Muscle layer of duodenum (tissue), 2 donors: ENCODE data around the gene RABGAP1L.

Experiments
- H3K27ac ChIP-seq: one replicate; pipeline ENCODE4 v1.7.0; 2013; ENCODE audit warnings: mild to moderate bottlenecking, low read length
- H3K27me3 ChIP-seq: one replicate; pipeline ENCODE4 v1.7.0; 2013; ENCODE audit warnings: low read depth, mild to moderate bottlenecking, control low read depth, low read length
- H3K36me3 ChIP-seq, 2 donors: one replicate each; pipeline ENCODE4 v1.7.0; 2013; ENCODE audit warnings: low read length in 2 of 2, control low read depth in 1 of 2, mild to moderate bottlenecking in 1 of 2; ENCODE audit not compliant: insufficient read depth in 2 of 2, control insufficient read depth in 1 of 2
- H3K4me1 ChIP-seq, 2 donors: one replicate each; pipeline ENCODE4 v1.7.0; 2013; ENCODE audit warnings: low read length in 2 of 2, mild to moderate bottlenecking in 2 of 2, control low read depth in 1 of 2, moderate library complexity in 1 of 2; ENCODE audit not compliant: insufficient read depth in 2 of 2, control insufficient read depth in 1 of 2
- H3K4me3 ChIP-seq, 2 donors: one replicate each; pipeline ENCODE4 v1.7.0; 2013; ENCODE audit warnings: low read length in 2 of 2, low read depth in 1 of 2, mild to moderate bottlenecking in 1 of 2
- H3K9me3 ChIP-seq, 2 donors: one replicate each; pipeline ENCODE4 v1.7.0; 2013; ENCODE audit warnings: low read length in 2 of 2, control low read depth in 1 of 2, mild to moderate bottlenecking in 1 of 2; ENCODE audit not compliant: control insufficient read depth in 1 of 2
- donor health status: healthy.

Gene RABGAP1L

GRCh38 chr1:174928541-174928940, 769.2 kb downstream of the RABGAP1L start:
- no peak overlapping the region for H3K27ac ChIP-seq
- no peaks in the 10 kb centered on the region for H3K9me3 ChIP-seq
- H3K36me3 ChIP-seq: no peaks in the 10 kb centered on the region
- no peaks in the 10 kb centered on the region for H3K4me1 ChIP-seq
- H3K4me3 ChIP-seq: no peak overlapping the region
- no peaks in the 10 kb centered on the region for H3K27me3 ChIP-seq

- Histone ChIP-seq H3K4me1 (no peaks in the 10 kb centered on the region), H3K27ac (no peak overlapping the region)
These were observed 771.9 kb downstream of the RABGAP1L start for GRCh38 chr1:174931214-174931613.

GRCh38 chr1:174932587-174932986, 773.3 kb downstream of the RABGAP1L start:
- Histone ChIP-seq H3K27ac (no peak overlapping the region), H3K4me3 (no peak overlapping the region), H3K4me1 (no peaks in the 10 kb centered on the region), H3K27me3 (no peaks in the 10 kb centered on the region), H3K36me3 (no peaks in the 10 kb centered on the region), H3K9me3 (no peaks in the 10 kb centered on the region)

More at GRCh38 chr1:174931214-174931613, 771.9 kb downstream of the RABGAP1L start:
- no peak overlapping the region for H3K4me3 ChIP-seq
- H3K27me3 ChIP-seq: no peaks in the 10 kb centered on the region
- no peaks in the 10 kb centered on the region for H3K9me3 ChIP-seq
- H3K36me3 ChIP-seq: no peaks in the 10 kb centered on the region

- H3K4me1 ChIP-seq: no peaks in the 10 kb centered on the region
- no peaks in the 10 kb centered on the region for H3K36me3 ChIP-seq
- H3K27me3 ChIP-seq: no peaks in the 10 kb centered on the region
- H3K4me3 ChIP-seq: no peak overlapping the region
- no peak overlapping the region for H3K27ac ChIP-seq
- H3K9me3 ChIP-seq: no peaks in the 10 kb centered on the region
These were observed 776.8 kb downstream of the RABGAP1L start for GRCh38 chr1:174935961-174936727.

GRCh38 chr1:174938281-174939007, 779.1 kb downstream of the RABGAP1L start:
- peaks cover 5 to 7% of the 10 kb centered on the region in 2 donors for H3K4me1 ChIP-seq
- no peaks in the 10 kb centered on the region for H3K36me3 ChIP-seq
- H3K27me3 ChIP-seq: no peaks in the 10 kb centered on the region
- H3K4me3 ChIP-seq: no peak overlapping the region
- no peak overlapping the region for H3K27ac ChIP-seq
- H3K9me3 ChIP-seq: no peaks in the 10 kb centered on the region

GRCh38 chr1:174939775-174940545, 780.6 kb downstream of the RABGAP1L start:
- Histone ChIP-seq H3K4me1 (peaks cover 5 to 7% of the 10 kb centered on the region in 2 donors), H3K36me3 (no peaks in the 10 kb centered on the region), H3K27me3 (no peaks in the 10 kb centered on the region), H3K4me3 (no peak overlapping the region), H3K9me3 (no peaks in the 10 kb centered on the region), H3K27ac (no peak overlapping the region)

- H3K4me3 ChIP-seq: no peak overlapping the region
- H3K4me1 ChIP-seq: peaks cover 5 to 7% of the 10 kb centered on the region in 2 donors
- H3K9me3 ChIP-seq: no peaks in the 10 kb centered on the region
- H3K27me3 ChIP-seq: no peaks in the 10 kb centered on the region
- no peaks in the 10 kb centered on the region for H3K36me3 ChIP-seq
- no peak overlapping the region for H3K27ac ChIP-seq
These were observed 781.4 kb downstream of the RABGAP1L start for GRCh38 chr1:174940646-174941175.

- Histone ChIP-seq H3K9me3 (no peaks in the 10 kb centered on the region), H3K27ac (no peak overlapping the region), H3K36me3 (no peaks in the 10 kb centered on the region), H3K27me3 (no peaks in the 10 kb centered on the region), H3K4me1 (peaks cover 5 to 7% of the 10 kb centered on the region in 2 donors), H3K4me3 (no peak overlapping the region)
These were observed 783.4 kb downstream of the RABGAP1L start for GRCh38 chr1:174942547-174943255.

- Histone ChIP-seq H3K9me3 (no peaks in the 10 kb centered on the region), H3K4me1 (peaks cover 5 to 7% of the 10 kb centered on the region in 2 donors), H3K4me3 (no peak overlapping the region), H3K27ac (no peak overlapping the region), H3K36me3 (no peaks in the 10 kb centered on the region), H3K27me3 (no peaks in the 10 kb centered on the region)
These were observed 786.7 kb downstream of the RABGAP1L start for GRCh38 chr1:174946031-174946430.

- Histone ChIP-seq H3K27ac (no peak overlapping the region), H3K36me3 (no peaks in the 10 kb centered on the region), H3K4me3 (no peak overlapping the region), H3K4me1 (peaks cover 0 to under 1% of the 10 kb centered on the region in 2 donors), H3K27me3 (no peaks in the 10 kb centered on the region), H3K9me3 (no peaks in the 10 kb centered on the region)
These were observed 789.7 kb downstream of the RABGAP1L start for GRCh38 chr1:174949061-174949460.
